ENCODE data around the gene GAPDH. TPM values are rescaled to one million over a fixed set of nuclear protein-coding genes. Genes with fewer than 3 reads are reported as not detected.
A peak's percentile ranks its signal among the peaks of the same experiment; 100 is the strongest.

Gene GAPDH
- polyA plus RNA-seq, 2 of the 4 experiments (the other 2 are of a cell fraction) = 6,463 to 10,036 TPM

GRCh38 chr12:6492838-6493496, 41.4 kb upstream of the GAPDH start, which contains the start of gene MRPL51 (continued):
- TF ChIP-seq CTCF (IDR thresholded peaks at IDR 0.05) (no peak), TFCP2L1 (CRISPR knock-in tag; IDR thresholded peaks at IDR 0.05) (no peak), RAD21 (conservative IDR thresholded peaks at IDR 0.05 in 1 of 2, IDR thresholded peaks at IDR 0.05 in 1 of 2) (no peak), ATOH8 (CRISPR knock-in tag; IDR thresholded peaks at IDR 0.05; ENCODE audit: low read depth) (no peak), BHLHE40 (IDR thresholded peaks at IDR 0.05; ENCODE audit: low read depth, low read length) (0 out of 2 replicates have a peak, but pooled peaks have one; percentile 21), NFE2L2 (conservative IDR thresholded peaks at IDR 0.05; ENCODE audit: low read length) (no peak), JUN (IDR thresholded peaks at IDR 0.05) (peak in 1 of 2 experiments; percentile 91; a peak in 4 of 5 replicates), HEYL (CRISPR knock-in tag; IDR thresholded peaks at IDR 0.05) (no peak), MAZ (IDR thresholded peaks at IDR 0.05; ENCODE audit: borderline replicate concordance, low read depth, low read length) (peak; percentile 63; the same call in 1 of the 2 replicates), NPAS2 (CRISPR knock-in tag; IDR thresholded peaks at IDR 0.05; ENCODE audit: borderline replicate concordance) (no peak), FOSL2 (IDR thresholded peaks at IDR 0.05) (no peak), FOSL2 (CRISPR knock-in tag; IDR thresholded peaks at IDR 0.05) (no peak), KDM1A (IDR thresholded peaks at IDR 0.05; ENCODE audit: low read depth) (no peak), POLR2AphosphoS2 (conservative IDR thresholded peaks at IDR 0.05; ENCODE audit: low read length) (no peak), HOXA7 (CRISPR knock-in tag; IDR thresholded peaks at IDR 0.05) (peak; percentile 80; the same call in 1 of the 2 replicates), FOSB (CRISPR knock-in tag; IDR thresholded peaks at IDR 0.05) (no peak), MAX (IDR thresholded peaks at IDR 0.05) (peak; percentile 74), HDAC2 (IDR thresholded peaks at IDR 0.05) (0 out of 2 replicates have a peak, but pooled peaks have one; percentile 45), MAFK (IDR thresholded peaks at IDR 0.05; ENCODE audit: partially characterized antibody) (no peak), FOXS1 (CRISPR knock-in tag; IDR thresholded peaks at IDR 0.05) (no peak), ZFP36 (IDR thresholded peaks at IDR 0.05; ENCODE audit: borderline replicate concordance, partially characterized antibody) (no peak), BCL3 (IDR thresholded peaks at IDR 0.05) (peak; percentile 78; the same call in 1 of the 3 replicates), POLR2A (IDR thresholded peaks at IDR 0.05; ENCODE audit: low read length) (peak; percentile 92), ZC3H11A (IDR thresholded peaks at IDR 0.05) (no peak), PBX3 (IDR thresholded peaks at IDR 0.05) (no peak; the same call in 1 of the 2 replicates), USF2 (IDR thresholded peaks at IDR 0.05) (0 out of 2 replicates have a peak, but pooled peaks have one; percentile 2), CHD2 (IDR thresholded peaks at IDR 0.05; ENCODE audit: low read length, partially characterized antibody) (no peak), RARB (CRISPR knock-in tag; IDR thresholded peaks at IDR 0.05) (peak; percentile 19; the same call in 1 of the 2 replicates), HOXB13 (CRISPR knock-in tag; IDR thresholded peaks at IDR 0.05; ENCODE audit: low read depth) (no peak), REST (IDR thresholded peaks at IDR 0.05) (no peak), TP53 (CRISPR knock-in tag; IDR thresholded peaks at IDR 0.05) (0 out of 2 replicates have a peak, but pooled peaks have one; percentile 42), E2F6 (IDR thresholded peaks at IDR 0.05; ENCODE audit: borderline replicate concordance, low read depth) (peak; percentile 60), KDM5A (IDR thresholded peaks at IDR 0.05) (peak; percentile 93)

All from A549 (cell line).